ENCODE results near the gene DCHS2. TPM values are rescaled to one million over a fixed set of nuclear protein-coding genes. Genes with fewer than 3 reads are reported as not detected.

DCHS2 gene
- total RNA-seq, 6 experiments from 2014 or later: not detected

DNA sequence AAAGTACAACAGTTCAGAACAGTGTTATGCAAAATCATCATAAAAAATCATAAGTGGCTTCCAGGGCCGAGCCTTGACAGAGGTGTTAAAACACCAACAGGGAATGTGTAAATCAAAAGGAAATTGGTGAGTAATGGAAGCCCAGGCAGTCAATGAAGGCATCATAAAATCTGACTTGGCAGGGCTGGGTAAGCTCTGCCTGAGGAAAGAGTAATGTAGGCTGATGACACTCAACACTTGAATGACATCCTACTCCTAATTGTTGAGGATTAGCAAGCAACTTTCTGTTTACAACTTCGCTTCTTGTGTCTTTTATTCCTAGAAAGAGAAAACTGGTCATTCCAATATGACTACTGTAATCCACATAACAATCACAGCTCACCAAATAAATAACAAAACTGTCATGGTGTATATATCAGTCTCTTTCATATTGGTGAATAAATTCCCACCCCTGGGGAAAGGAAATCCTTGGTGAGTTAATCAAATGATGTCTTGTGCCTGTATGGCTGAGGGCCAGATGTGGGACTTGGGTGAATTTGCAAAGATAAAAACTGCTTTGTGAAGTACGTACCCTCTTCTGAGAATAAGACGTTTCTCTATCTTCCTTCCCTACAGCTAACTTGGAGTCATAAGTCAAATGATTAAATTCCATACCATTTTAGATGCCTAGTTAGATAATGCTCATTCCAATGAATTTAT lies 196.8 kb downstream of the DCHS2 start:
- TF ChIP-seq, protein P1, sequence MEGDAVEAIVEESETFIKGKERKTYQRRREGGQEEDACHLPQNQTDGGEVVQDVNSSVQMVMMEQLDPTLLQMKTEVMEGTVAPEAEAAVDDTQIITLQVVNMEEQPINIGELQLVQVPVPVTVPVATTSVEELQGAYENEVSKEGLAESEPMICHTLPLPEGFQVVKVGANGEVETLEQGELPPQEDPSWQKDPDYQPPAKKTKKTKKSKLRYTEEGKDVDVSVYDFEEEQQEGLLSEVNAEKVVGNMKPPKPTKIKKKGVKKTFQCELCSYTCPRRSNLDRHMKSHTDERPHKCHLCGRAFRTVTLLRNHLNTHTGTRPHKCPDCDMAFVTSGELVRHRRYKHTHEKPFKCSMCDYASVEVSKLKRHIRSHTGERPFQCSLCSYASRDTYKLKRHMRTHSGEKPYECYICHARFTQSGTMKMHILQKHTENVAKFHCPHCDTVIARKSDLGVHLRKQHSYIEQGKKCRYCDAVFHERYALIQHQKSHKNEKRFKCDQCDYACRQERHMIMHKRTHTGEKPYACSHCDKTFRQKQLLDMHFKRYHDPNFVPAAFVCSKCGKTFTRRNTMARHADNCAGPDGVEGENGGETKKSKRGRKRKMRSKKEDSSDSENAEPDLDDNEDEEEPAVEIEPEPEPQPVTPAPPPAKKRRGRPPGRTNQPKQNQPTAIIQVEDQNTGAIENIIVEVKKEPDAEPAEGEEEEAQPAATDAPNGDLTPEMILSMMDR (IDR thresholded peaks at IDR 0.05): no peak
- no peak for DNase-seq
- peaks cover 24% of the 10 kb centered on the region for H3K9me3 Mint-ChIP-seq
- no peak overlapping the region for H3K4me3 Mint-ChIP-seq
- no peak overlapping the region for H3K27ac Mint-ChIP-seq
- H3K36me3 Mint-ChIP-seq (ENCODE audit: low read depth): no peaks in the 10 kb centered on the region
- H3K4me1 Mint-ChIP-seq (ENCODE audit: low read depth): no peaks in the 10 kb centered on the region
- H3K27me3 Mint-ChIP-seq (ENCODE audit: insufficient read depth): no peaks in the 10 kb centered on the region

DNA sequence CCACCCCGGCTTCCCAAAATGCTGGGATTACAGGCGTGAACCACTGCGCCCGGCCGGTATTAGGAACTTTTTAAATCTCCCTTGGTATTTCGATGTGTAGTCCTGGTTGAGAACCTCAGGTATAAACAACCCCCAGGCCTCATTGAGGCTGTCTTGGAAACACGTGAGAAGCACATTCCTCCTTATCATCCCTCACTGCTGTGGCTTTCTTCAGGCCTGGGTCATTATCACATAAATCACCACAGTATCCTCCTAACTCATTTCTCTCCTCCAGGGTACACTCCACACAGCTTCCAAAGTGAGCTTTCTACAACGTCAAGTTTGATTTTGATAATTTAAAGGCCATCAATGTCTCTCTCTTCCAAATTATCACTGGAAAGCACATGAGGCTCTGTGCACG lies 198.2 kb downstream of the DCHS2 start:
- peaks cover 36% of the 10 kb centered on the region for H3K9me3 Mint-ChIP-seq
- no peak overlapping the region for H3K4me3 Mint-ChIP-seq
- H3K36me3 Mint-ChIP-seq (ENCODE audit: low read depth): no peaks in the 10 kb centered on the region
- TF ChIP-seq, protein P1 (IDR thresholded peaks at IDR 0.05): no peak
- no peak for DNase-seq
- H3K27ac Mint-ChIP-seq: no peak overlapping the region
- peaks cover 1% of the 10 kb centered on the region; the same call in 1 of the 2 replicates for H3K27me3 Mint-ChIP-seq (ENCODE audit: insufficient read depth)
- no peaks in the 10 kb centered on the region for H3K4me1 Mint-ChIP-seq (ENCODE audit: low read depth)

DNA sequence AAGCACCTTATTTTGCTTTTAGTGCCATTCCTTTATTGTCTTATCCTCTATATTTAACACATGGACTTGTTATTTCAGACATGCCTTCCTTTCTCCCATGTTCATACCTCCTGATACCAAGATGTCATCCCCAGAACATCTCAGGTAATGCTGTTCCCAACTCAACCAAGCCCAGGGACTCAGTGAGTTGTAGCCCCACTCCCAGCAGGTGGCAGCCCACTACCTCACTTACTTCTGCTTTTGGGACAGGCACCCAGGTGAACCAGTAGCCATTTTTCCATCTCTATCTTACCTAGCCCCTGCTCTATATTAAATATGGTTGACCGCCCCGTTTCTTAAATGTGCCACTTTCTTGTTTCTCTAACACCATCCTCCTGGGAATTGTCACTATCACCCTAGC lies 199.0 kb downstream of the DCHS2 start:
- no peaks in the 10 kb centered on the region for H3K36me3 Mint-ChIP-seq (ENCODE audit: low read depth)
- peaks cover 36% of the 10 kb centered on the region for H3K9me3 Mint-ChIP-seq
- no peaks in the 10 kb centered on the region for H3K4me1 Mint-ChIP-seq (ENCODE audit: low read depth)
- H3K27me3 Mint-ChIP-seq (ENCODE audit: insufficient read depth): peaks cover 1% of the 10 kb centered on the region; the same call in 1 of the 2 replicates
- no peak overlapping the region for H3K4me3 Mint-ChIP-seq
- TF ChIP-seq, protein P1 (IDR thresholded peaks at IDR 0.05): no peak
- H3K27ac Mint-ChIP-seq: no peak overlapping the region
- DNase-seq: no peak

DNA sequence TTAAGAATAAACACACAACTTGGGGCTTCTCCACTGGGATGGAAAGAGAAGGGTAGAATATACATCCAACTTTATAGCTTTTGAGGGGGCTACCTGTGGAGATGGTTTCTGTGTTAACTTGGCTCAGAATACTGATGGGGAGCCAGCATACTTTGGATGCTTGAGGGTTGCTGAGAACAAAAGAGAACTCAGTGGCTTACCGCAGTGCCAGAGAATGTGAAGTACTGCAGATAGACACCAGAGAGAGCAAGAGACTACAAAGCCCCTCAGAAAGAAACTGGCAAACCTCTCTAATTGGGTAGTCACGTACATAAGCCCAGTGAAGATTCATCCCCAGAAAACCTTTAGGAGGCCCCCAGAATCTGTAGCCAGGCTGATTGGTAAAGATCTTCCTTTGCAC lies 214.4 kb downstream of the DCHS2 start:
- peaks cover 28% of the 10 kb centered on the region for H3K9me3 Mint-ChIP-seq
- no peak for DNase-seq
- no peak overlapping the region for H3K4me3 Mint-ChIP-seq
- no peaks in the 10 kb centered on the region for H3K4me1 Mint-ChIP-seq (ENCODE audit: low read depth)
- no peak overlapping the region for H3K27ac Mint-ChIP-seq
- no peaks in the 10 kb centered on the region for H3K36me3 Mint-ChIP-seq (ENCODE audit: low read depth)
- TF ChIP-seq, protein P1 (IDR thresholded peaks at IDR 0.05): no peak
- H3K27me3 Mint-ChIP-seq (ENCODE audit: insufficient read depth): no peaks in the 10 kb centered on the region

DNA sequence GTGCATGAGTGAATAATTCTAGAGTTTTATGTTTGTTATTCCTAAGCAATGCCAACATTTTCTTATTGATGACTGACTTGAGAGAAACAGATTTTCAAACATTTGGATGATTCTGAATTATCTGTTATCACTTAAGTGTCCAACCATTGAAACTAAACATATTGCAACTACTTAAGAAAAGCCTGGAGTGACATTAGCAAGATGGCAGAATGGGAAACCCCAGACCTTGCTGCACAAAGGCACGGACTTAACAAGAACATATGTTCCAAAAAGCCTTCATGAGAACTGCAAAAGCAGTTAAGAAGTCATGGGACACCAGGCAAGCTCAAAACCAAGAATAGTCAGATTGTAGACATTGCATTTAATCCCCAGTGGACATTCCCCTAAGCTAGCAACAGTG lies 215.1 kb downstream of the DCHS2 start:
- H3K4me1 Mint-ChIP-seq (ENCODE audit: low read depth): no peaks in the 10 kb centered on the region
- H3K27ac Mint-ChIP-seq: no peak overlapping the region
- H3K9me3 Mint-ChIP-seq: peaks cover 28% of the 10 kb centered on the region
- TF ChIP-seq, protein P1 (IDR thresholded peaks at IDR 0.05): no peak
- no peak overlapping the region for H3K4me3 Mint-ChIP-seq
- DNase-seq: no peak
- no peaks in the 10 kb centered on the region for H3K27me3 Mint-ChIP-seq (ENCODE audit: insufficient read depth)
- H3K36me3 Mint-ChIP-seq (ENCODE audit: low read depth): no peaks in the 10 kb centered on the region
